SK-N-SH treated with all-trans-retinoic acid at 6 μM for 48 hours (cell line): Measurements from ENCODE around the gene UPK2.

Source experiments
- CSRNP3 ChIP-seq: fragments of 250-450 bp; sonication (Bioruptor Pico); IDR thresholded peaks from 2 replicates; pipeline ENCODE4 v1.5.1; 2021; ENCODE audit warnings: mild to moderate bottlenecking, moderate library complexity
- POU6F1 ChIP-seq: fragments of 250-450 bp; sonication (Bioruptor Pico); IDR thresholded peaks from 2 replicates; pipeline ENCODE4 v1.8.0; 2021; ENCODE audit warnings: low read depth, mild to moderate bottlenecking, moderate library complexity, borderline replicate concordance
- RARB ChIP-seq: fragments of 250-450 bp; sonication (Bioruptor Pico); IDR thresholded peaks from 2 replicates; pipeline ENCODE4 v1.8.0; 2021; ENCODE audit warnings: mild to moderate bottlenecking, moderate library complexity
- TCF4 ChIP-seq: fragments of 250-450 bp; sonication (Bioruptor Pico); IDR thresholded peaks from 2 replicates; pipeline ENCODE4 v1.8.0; 2021; ENCODE audit warnings: mild to moderate bottlenecking, moderate library complexity, borderline replicate concordance
- TOX ChIP-seq: fragments of 250-450 bp; sonication (Bioruptor Pico); IDR thresholded peaks from 2 replicates; pipeline ENCODE4 v1.8.0; 2021; ENCODE audit warnings: mild to moderate bottlenecking, moderate library complexity, borderline replicate concordance
- ZFP30 ChIP-seq: fragments of 450-650 bp; formaldehyde crosslinking; IDR thresholded peaks from 2 replicates; pipeline ENCODE4 v1.5.0; 2022; ENCODE audit warnings: mild to moderate bottlenecking, moderate library complexity

GRCh38 chr11:118918686-118919280 is 37.3 kb upstream of the UPK2 start:
- no peak for TF ChIP-seq ZFP30 (CRISPR knock-in tag)
- no peak for TF ChIP-seq TCF4 (CRISPR knock-in tag)
- TF ChIP-seq TOX (CRISPR knock-in tag) = no peak
- no peak for TF ChIP-seq POU6F1 (CRISPR knock-in tag)
- TF ChIP-seq CSRNP3 (CRISPR knock-in tag) = no peak
- no peak for TF ChIP-seq RARB (CRISPR knock-in tag)
